Activated B cell treated with CpG ODN at 0.5 μM for 24 hours (primary cell): ENCODE results near the gene TTC39A. TPM values are rescaled to one million over a fixed set of nuclear protein-coding genes. Genes with fewer than 3 reads are reported as not detected.

Experiments used
- ATAC-seq: fragments of 200-7000 bp; cut with Tn5 transposase; one replicate; pipeline ENCODE4 v1.10.0; 2021; ENCODE audit warnings: low read depth, mild to moderate bottlenecking, moderate library complexity
- CTCF ChIA-PET: fragments of 350-600 bp; sonication (Branson Sonifier 250); formaldehyde crosslinking; loops from one replicate; lab custom pipeline; 2021; ENCODE audit warnings: antibody characterized with exemption; lab: Charles Lee
- POLR2A ChIA-PET: fragments of 350-600 bp; sonication (Branson Sonifier 250); formaldehyde crosslinking; loops from one replicate; lab custom pipeline; 2021; ENCODE audit warnings: antibody characterized with exemption; lab: Charles Lee
- DNase-seq: peaks from one replicate; pipeline ENCODE4 v3.0.0; 2022
- H3K27ac Mint-ChIP-seq: one replicate; pipeline ENCODE4 v1.8.0; 2020; ENCODE audit warnings: mixed read lengths
- H3K27me3 Mint-ChIP-seq: one replicate; pipeline ENCODE4 v1.8.0; 2021; ENCODE audit warnings: mixed read lengths
- H3K36me3 Mint-ChIP-seq: one replicate; pipeline ENCODE4 v1.8.0; 2021; ENCODE audit warnings: low read depth, mixed read lengths
- H3K4me1 Mint-ChIP-seq: one replicate; pipeline ENCODE4 v1.8.0; 2021; ENCODE audit warnings: mixed read lengths
- H3K4me3 Mint-ChIP-seq: one replicate; pipeline ENCODE4 v1.8.0; 2020; ENCODE audit warnings: mild to moderate bottlenecking, mixed read lengths
- H3K9me3 Mint-ChIP-seq: one replicate; pipeline ENCODE4 v1.8.0; 2020; ENCODE audit warnings: mixed read lengths
- CTCF ChIP-seq: fragments of 200-600 bp; IDR thresholded peaks from one replicate; pipeline ENCODE4 v1.8.0; 2022; ENCODE audit warnings: antibody characterized with exemption, mild to moderate bottlenecking
- intact Hi-C: fragments of 100-400 bp; cut with micrococcal nuclease; formaldehyde crosslinking; loops from one replicate; pipeline ENCODE4 v1.15.1; 2024
- total RNA-seq: library from RNA; stranded (reverse); gene quantifications from 2 replicates; pipeline ENCODE4 v1.2.3, GENCODE V29; 2022

The TTC39A gene
- total RNA-seq, 1 donor from 2014 or later, result 0.38 TPM

GRCh38 chr1:51249445-51249844, 80.9 kb downstream of the TTC39A start:
- Mint-ChIP-seq H3K27me3 (no peaks in the 10 kb centered on the region), H3K27ac (no peak overlapping the region), H3K9me3 (no peaks in the 10 kb centered on the region), H3K36me3 (peaks cover 5% of the 10 kb centered on the region), H3K4me3 (no peak overlapping the region), H3K4me1 (peaks cover 17% of the 10 kb centered on the region)
- ChIA-PET CTCF (no interaction called here), POLR2A (no interaction called here)
- intact Hi-C loops, result no loop called here
- TF ChIP-seq CTCF, result no peak
- DNase-seq, result no peak
- ATAC-seq, result no peak

- Mint-ChIP-seq H3K9me3 (no peaks in the 10 kb centered on the region), H3K27me3 (no peaks in the 10 kb centered on the region), H3K36me3 (peaks cover 5% of the 10 kb centered on the region), H3K27ac (no peak overlapping the region), H3K4me3 (no peak overlapping the region), H3K4me1 (peaks cover 17% of the 10 kb centered on the region)
- no peak for TF ChIP-seq CTCF
- DNase-seq (no peak), ATAC-seq (no peak)
- CTCF ChIA-PET, result no interaction called here
- POLR2A ChIA-PET, result no interaction called here
- intact Hi-C loops, result no loop called here
Observed at GRCh38 chr1:51247499-51247898, 82.9 kb downstream of the TTC39A start.

GRCh38 chr1:51247022-51247421, 83.3 kb downstream of the TTC39A start:
- H3K36me3 Mint-ChIP-seq, result peaks cover 5% of the 10 kb centered on the region
- CTCF ChIA-PET, result no interaction called here
- DNase-seq, result no peak
- TF ChIP-seq CTCF, result no peak
- no peak overlapping the region for H3K27ac Mint-ChIP-seq
- H3K9me3 Mint-ChIP-seq, result no peaks in the 10 kb centered on the region
- H3K27me3 Mint-ChIP-seq, result no peaks in the 10 kb centered on the region
- H3K4me3 Mint-ChIP-seq, result no peak overlapping the region
- POLR2A ChIA-PET, result no interaction called here
- ATAC-seq, result no peak
- peaks cover 17% of the 10 kb centered on the region for H3K4me1 Mint-ChIP-seq
- intact Hi-C loops, result no loop called here

- Mint-ChIP-seq H3K4me3 (no peak overlapping the region), H3K27me3 (no peaks in the 10 kb centered on the region), H3K36me3 (peaks cover 8% of the 10 kb centered on the region), H3K27ac (no peak overlapping the region), H3K9me3 (no peaks in the 10 kb centered on the region), H3K4me1 (peaks cover 24% of the 10 kb centered on the region)
- DNase-seq (no peak), ATAC-seq (no peak)
- intact Hi-C loops, result no loop called here
- no peak for TF ChIP-seq CTCF
- ChIA-PET CTCF (no interaction called here), POLR2A (no interaction called here)
Observed at GRCh38 chr1:51242546-51242945, 87.8 kb downstream of the TTC39A start.

GRCh38 chr1:51241119-51241518, 89.2 kb downstream of the TTC39A start:
- ATAC-seq (no peak), DNase-seq (no peak)
- Mint-ChIP-seq H3K9me3 (no peaks in the 10 kb centered on the region), H3K4me3 (no peak overlapping the region), H3K27me3 (no peaks in the 10 kb centered on the region), H3K27ac (no peak overlapping the region), H3K4me1 (peaks cover 12% of the 10 kb centered on the region), H3K36me3 (peaks cover 8% of the 10 kb centered on the region)
- CTCF ChIA-PET, result no interaction called here
- intact Hi-C loops, result no loop called here
- POLR2A ChIA-PET, result no interaction called here
- TF ChIP-seq CTCF, result no peak
